HFF-Myc (cell line): ENCODE measurements around the gene RNF135.

Experiments used
- DNase-seq: peaks from one replicate; pipeline ENCODE4 v3.0.0-alpha.2; 2011; ENCODE audit warnings: low read depth; ENCODE audit errors: extremely low read depth
- H3K4me3 ChIP-seq: replicated peaks from 2 replicates; pipeline ENCODE4 v1.5.1; 2011; ENCODE audit warnings: low read depth, mild to moderate bottlenecking, control low read depth, low read length
- TF ChIP-seq, protein P1 (sequence below): IDR thresholded peaks from 2 replicates; pipeline ENCODE4 v1.5.1; 2012; ENCODE audit warnings: mild to moderate bottlenecking, low read depth, low read length, control low read depth; ENCODE audit errors: missing control alignments

The RNF135 gene

DNA sequence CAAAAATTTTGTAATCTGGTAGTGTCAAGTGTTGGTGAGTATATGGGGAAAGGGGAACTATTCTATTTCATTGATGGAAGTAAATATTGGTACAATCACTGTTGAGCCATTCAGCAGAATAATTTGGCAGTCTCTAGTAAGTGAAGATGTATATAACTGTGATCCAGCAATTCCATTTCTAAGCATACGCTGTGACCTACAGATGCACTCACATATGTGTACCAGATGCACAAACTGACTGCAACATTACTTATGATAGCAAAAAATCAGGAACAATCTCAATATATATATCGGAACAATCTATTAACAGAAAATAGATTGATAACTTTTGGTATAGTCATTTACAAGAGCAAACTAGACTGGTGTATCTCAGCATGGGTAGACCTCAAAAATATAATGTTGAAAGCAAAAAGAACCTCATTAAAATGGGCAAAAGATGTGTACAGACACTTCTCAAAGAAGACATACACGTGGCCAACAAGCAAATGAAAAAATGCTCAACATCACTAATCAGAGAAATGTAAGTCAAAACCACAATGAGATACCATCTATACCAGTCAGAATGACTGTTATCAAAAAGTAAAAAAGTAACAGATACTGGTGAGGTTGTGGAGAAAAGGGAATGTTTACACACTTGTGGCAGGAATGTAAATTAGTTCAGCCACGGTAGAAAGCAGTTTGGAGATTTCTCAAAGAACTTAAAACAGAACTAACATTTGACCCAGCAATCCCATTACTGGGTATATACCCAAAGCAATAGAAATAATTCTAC, 28.3 kb upstream of the RNF135 start:
- no peak overlapping the region for H3K4me3 ChIP-seq
- DNase-seq = peak; percentile 56
- TF ChIP-seq, protein P1, sequence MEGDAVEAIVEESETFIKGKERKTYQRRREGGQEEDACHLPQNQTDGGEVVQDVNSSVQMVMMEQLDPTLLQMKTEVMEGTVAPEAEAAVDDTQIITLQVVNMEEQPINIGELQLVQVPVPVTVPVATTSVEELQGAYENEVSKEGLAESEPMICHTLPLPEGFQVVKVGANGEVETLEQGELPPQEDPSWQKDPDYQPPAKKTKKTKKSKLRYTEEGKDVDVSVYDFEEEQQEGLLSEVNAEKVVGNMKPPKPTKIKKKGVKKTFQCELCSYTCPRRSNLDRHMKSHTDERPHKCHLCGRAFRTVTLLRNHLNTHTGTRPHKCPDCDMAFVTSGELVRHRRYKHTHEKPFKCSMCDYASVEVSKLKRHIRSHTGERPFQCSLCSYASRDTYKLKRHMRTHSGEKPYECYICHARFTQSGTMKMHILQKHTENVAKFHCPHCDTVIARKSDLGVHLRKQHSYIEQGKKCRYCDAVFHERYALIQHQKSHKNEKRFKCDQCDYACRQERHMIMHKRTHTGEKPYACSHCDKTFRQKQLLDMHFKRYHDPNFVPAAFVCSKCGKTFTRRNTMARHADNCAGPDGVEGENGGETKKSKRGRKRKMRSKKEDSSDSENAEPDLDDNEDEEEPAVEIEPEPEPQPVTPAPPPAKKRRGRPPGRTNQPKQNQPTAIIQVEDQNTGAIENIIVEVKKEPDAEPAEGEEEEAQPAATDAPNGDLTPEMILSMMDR = no peak

DNA sequence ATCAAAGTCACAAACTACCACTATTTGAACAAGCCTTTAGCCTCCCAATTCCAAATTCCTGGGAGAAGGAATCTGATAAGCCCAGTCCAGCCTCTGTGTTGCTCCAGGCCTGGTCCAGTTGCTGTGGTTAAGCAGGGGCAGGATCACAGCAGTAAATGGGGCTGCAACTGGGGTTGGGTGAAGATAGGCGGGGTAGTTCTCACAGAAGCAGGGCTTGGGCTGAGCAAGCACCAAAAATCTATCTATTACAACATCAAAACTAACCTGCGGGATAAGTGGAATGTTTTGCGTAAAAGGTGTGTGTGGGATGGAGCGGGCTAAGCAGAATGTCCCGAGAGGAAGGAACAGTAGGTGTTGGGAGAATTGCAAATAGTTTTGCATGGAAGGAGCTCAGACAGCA, 23.0 kb upstream of the RNF135 start:
- DNase-seq = no peak
- TF ChIP-seq, protein P1 = no peak
- no peak overlapping the region for H3K4me3 ChIP-seq

DNA sequence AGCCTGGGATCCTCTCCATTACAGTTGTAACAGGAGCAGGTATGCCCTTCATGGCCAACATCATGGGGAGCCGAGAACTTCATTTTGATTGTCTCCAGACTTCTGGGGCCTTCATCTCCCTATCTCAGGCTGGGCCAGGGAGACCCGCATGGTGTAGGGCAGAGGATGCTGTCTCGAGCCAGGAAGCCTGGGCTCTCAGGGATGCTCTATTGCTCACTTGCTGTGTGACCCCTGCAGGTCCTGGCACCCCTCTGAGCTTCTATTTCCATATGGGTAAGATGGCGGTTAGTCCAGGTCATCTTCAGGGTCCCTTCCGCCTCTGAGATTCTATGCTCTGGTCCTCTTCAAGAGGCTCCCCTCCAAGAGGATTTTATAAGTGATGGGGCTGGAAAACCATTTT, 20.6 kb upstream of the RNF135 start:
- H3K4me3 ChIP-seq = no peak overlapping the region
- no peak for DNase-seq
- TF ChIP-seq, protein P1 = no peak

DNA sequence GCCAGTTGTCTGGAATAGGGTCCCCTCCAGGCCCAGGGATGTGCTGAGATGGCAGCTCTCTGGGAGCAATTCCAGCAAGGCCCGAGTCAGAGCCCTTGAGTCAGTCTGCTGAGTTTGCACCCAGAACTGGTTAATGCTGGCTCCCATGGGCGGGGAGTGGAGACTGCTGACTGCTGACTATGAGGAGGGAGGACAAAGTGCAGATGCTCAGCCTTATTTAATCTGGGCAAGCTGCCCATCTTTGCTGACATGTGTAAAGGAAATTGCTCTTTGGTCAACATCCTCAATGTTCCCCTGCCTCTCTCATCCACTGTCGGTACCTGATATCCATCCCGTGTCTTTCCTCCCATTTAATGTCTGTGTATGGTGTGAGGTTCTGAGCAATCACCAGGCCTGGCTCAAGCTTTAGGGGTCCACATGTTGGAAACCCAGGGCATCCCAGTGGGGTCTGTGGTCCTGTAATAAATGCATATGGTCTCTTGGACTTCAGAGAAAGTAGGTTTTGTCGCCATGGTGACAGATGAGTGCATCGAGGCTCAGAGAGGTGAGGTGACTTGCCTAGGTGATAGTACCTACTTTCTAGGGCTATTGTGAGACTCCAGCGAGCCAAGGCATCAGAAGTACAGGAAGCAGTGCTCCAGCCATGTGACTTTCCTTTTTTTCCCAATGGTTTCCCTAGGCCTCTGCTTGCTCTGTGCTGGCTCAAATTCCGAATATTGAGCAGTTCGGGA, 20.0 kb upstream of the RNF135 start:
- TF ChIP-seq, protein P1 = no peak
- no peak overlapping the region for H3K4me3 ChIP-seq
- peak; percentile 57 for DNase-seq

DNA sequence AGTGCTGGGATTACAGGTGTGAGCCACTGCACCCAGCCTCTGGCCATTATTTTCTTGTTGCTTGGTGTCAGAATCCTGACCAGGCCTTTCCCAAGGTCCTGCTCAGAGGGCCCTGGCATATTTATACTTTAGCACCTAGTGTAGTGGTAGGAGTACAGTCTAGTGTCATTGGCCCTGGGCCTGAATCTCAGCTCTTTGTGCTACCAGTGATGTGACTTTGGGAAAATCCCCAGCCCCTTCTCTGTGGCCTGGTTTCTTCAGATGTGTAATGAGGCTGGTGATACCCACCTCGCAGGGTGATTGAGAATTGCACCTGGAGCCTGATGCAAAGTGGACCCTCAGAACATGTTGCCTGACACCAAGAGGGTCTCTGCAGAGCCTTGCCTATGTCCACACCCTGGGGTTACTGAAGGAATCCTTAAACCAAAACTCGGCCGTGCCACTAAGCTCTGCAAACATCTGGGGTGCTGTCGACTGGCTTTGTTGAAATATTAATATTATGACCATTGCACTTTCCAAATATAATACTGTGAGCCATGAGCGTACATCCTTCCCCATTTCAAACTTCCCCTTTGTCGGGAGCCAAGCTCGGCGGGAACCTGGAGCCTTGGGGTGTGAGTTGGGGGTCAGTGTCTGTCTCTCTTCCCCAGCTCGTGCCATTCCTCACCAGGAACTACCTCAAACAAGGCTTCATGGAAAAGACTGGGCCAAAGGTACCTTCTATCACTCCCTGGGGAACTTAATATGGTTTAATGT, 18.0 kb upstream of the RNF135 start:
- H3K4me3 ChIP-seq = no peak overlapping the region
- TF ChIP-seq, protein P1 = no peak
- no peak for DNase-seq

DNA sequence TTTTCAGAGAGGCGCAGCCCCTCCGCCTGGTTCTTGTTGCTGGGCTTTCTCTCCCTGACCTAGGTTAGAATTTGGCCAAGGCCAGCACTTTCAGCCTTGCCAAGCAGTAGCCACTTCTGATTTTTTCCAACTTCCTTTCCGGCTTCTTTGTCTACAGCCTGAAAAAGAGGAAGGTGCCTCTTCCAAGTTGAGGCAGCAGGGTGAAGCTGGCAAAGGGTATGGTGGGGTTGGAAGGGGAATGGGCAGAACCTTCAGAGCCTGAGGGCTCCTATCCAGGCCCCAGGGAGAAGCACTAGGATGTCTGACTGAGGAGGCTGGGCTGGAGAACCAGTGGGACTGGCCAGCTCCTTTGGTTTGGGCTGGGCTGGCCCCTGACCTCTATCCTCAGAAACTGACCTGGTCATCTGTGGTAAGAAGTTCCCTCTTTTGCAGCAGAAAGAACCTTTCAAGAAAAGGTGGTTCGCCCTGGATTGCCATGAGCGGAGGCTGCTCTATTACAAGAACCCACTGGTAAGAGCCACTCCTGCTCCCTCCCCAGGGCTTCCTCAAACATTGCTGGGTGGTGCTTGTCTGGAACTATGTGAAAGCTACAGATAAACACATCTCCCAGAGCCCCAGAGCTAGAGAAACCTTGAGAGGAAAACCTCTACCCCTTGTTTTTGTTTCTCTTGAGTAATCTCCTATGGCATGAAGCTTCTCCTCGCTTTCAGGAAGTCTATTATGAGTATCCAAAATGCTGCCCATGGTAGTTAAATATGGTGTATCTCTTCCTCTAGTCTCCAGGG, 16.6 kb upstream of the RNF135 start:
- no peak for DNase-seq
- no peak overlapping the region for H3K4me3 ChIP-seq

More for the DNA sequence above, 16.6 kb upstream of the RNF135 start:
- TF ChIP-seq, protein P1 = no peak
